DOHH2 (cell line): ENCODE data around the gene DNMT3A.

ENCODE experiments used
- EZH2phosphoT487 ChIP-seq: fragments of 200-600 bp; sonication (generic); IDR thresholded peaks from 2 replicates; pipeline ENCODE4 v1.6.1; 2017; ENCODE audit warnings: borderline replicate concordance, mild to moderate bottlenecking, antibody characterized with exemption, low read length, moderate library complexity, mixed read lengths
- TF ChIP-seq, protein P1 (sequence below): fragments of 200-600 bp; sonication (generic); IDR thresholded peaks from one replicate; pipeline ENCODE4 v1.5.1; 2014; ENCODE audit warnings: antibody characterized with exemption, mild to moderate bottlenecking, low read depth, low read length; ENCODE audit not compliant: poor library complexity, severe bottlenecking

DNA sequence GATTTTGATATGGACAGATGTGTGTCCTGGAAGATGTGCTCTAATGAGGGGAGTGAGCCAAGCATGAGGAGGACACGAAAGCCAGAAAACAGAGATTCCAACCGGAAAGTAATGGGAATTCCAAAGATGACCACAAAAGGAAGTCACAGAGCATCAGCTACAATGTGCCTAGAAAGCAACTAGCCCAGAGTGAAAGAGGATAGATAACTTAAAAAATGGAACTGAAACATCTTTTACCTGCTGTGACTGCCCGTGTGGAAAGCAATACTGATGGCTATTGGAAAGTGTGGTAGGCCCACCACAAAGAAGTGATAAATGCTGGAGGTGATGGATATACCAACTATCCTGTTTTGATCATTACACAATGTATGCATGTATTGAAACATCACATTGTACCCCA lies 21.6 kb downstream of the DNMT3A start:
- TF ChIP-seq, protein P1, sequence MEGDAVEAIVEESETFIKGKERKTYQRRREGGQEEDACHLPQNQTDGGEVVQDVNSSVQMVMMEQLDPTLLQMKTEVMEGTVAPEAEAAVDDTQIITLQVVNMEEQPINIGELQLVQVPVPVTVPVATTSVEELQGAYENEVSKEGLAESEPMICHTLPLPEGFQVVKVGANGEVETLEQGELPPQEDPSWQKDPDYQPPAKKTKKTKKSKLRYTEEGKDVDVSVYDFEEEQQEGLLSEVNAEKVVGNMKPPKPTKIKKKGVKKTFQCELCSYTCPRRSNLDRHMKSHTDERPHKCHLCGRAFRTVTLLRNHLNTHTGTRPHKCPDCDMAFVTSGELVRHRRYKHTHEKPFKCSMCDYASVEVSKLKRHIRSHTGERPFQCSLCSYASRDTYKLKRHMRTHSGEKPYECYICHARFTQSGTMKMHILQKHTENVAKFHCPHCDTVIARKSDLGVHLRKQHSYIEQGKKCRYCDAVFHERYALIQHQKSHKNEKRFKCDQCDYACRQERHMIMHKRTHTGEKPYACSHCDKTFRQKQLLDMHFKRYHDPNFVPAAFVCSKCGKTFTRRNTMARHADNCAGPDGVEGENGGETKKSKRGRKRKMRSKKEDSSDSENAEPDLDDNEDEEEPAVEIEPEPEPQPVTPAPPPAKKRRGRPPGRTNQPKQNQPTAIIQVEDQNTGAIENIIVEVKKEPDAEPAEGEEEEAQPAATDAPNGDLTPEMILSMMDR: no peak
- TF ChIP-seq EZH2phosphoT487: no peak
